Fibroblast of lung (primary cell): ENCODE data around the gene HDAC4.

Experiments
- CTCF ChIP-seq, 2 donors: IDR thresholded peaks in 1 of 2; conservative IDR thresholded peaks in 1 of 2; 1 replicate in 1 of 2; 2 replicates in 1 of 2; pipeline ENCODE4 v1.5.1; 2011 to 2012; ENCODE audit warnings: low read length in 2 of 2, control low read depth in 1 of 2, inconsistent platforms in 1 of 2, low read depth in 1 of 2, mild to moderate bottlenecking in 1 of 2
- EZH2 ChIP-seq: IDR thresholded peaks from 2 replicates; pipeline ENCODE4 v1.5.1; 2012; ENCODE audit warnings: low read length, control low read depth, mild to moderate bottlenecking; ENCODE audit errors: missing control alignments

- TF ChIP-seq CTCF (conservative IDR thresholded peaks at IDR 0.05 in 1 of 2, IDR thresholded peaks at IDR 0.05 in 1 of 2; ENCODE audit: low read depth in 1 of 2, low read length in 2 of 2): no peak
- TF ChIP-seq EZH2: no peak
These were observed 347.8 kb downstream of the HDAC4 start for GRCh38 chr2:239052798-239053665.
